Natural killer cell (primary cell): ENCODE results near the gene CCDC15. TPM values are rescaled to one million over a fixed set of nuclear protein-coding genes. Genes with fewer than 3 reads are reported as not detected.

Source experiments
- ATAC-seq, 3 donors: fragments of 150-1000 bp in 2 of 3; fragments of 200-7000 bp in 1 of 3; cut with Tn5 transposase; 1 replicate in 1 of 3; 2 replicates in 2 of 3; pipeline ENCODE4 v1.10.0; 2021; ENCODE audit warnings: mild to moderate bottlenecking in 2 of 3, moderate library complexity in 2 of 3
- DNase-seq, 2 donors: peaks; one replicate each; pipeline versions ENCODE4 v3.0.0 to v3.0.0-alpha.2; 2013 to 2021; ENCODE audit warnings: mixed read lengths in 1 of 2
- H3K27ac ChIP-seq: one replicate; pipeline ENCODE4 v1.5.1; 2013; ENCODE audit warnings: mild to moderate bottlenecking, low read length
- H3K27me3 ChIP-seq: one replicate; pipeline ENCODE4 v1.6.1; 2013; ENCODE audit warnings: low read length; ENCODE audit not compliant: control insufficient read depth, insufficient read depth
- H3K36me3 ChIP-seq: one replicate; pipeline ENCODE4 v1.6.1; 2013; ENCODE audit warnings: low read length; ENCODE audit not compliant: control insufficient read depth, insufficient read depth
- H3K4me1 ChIP-seq: one replicate; pipeline ENCODE4 v1.6.1; 2013; ENCODE audit warnings: low read length; ENCODE audit not compliant: control insufficient read depth, insufficient read depth
- H3K4me3 ChIP-seq: one replicate; pipeline ENCODE4 v1.5.1; 2013; ENCODE audit warnings: low read length
- H3K9me3 ChIP-seq: one replicate; pipeline ENCODE4 v1.6.1; 2013; ENCODE audit warnings: low read length; ENCODE audit not compliant: control insufficient read depth, insufficient read depth
- H3K27ac Mint-ChIP-seq, 2 donors: one replicate each; pipeline ENCODE4 v1.8.0; 2022; ENCODE audit warnings: mild to moderate bottlenecking in 2 of 2, mixed read lengths in 2 of 2, moderate library complexity in 1 of 2
- H3K27me3 Mint-ChIP-seq, 2 donors: one replicate each; pipeline ENCODE4 v1.8.0; 2022; ENCODE audit warnings: low read depth in 2 of 2, mixed read lengths in 2 of 2
- H3K36me3 Mint-ChIP-seq: one replicate; pipeline ENCODE4 v1.8.0; 2022; ENCODE audit warnings: mixed read lengths
- H3K4me1 Mint-ChIP-seq, 2 donors: one replicate each; pipeline ENCODE4 v1.8.0; 2022; ENCODE audit warnings: mixed read lengths in 2 of 2
- H3K4me3 Mint-ChIP-seq: one replicate; pipeline ENCODE4 v1.8.0; 2022; ENCODE audit warnings: mild to moderate bottlenecking, moderate library complexity, mixed read lengths
- H3K9me3 Mint-ChIP-seq, 2 donors: one replicate each; pipeline ENCODE4 v1.8.0; 2022; ENCODE audit warnings: mixed read lengths in 2 of 2
- WGBS: methylation state at CpG from one replicate; pipeline ENCODE4 v1.1.7; 2013; ENCODE audit warnings: missing lambda C conversion rate; ENCODE audit not compliant: insufficient coverage; 5-methylcytosine and 5-hydroxymethylcytosine counted together
- intact Hi-C: fragments of 100-400 bp; cut with micrococcal nuclease; formaldehyde crosslinking; loops from one replicate; pipeline ENCODE4 v1.14.2; 2022
- total RNA-seq, 4 donors: library from RNA; stranded (reverse); fragments of 120-200 nt in 1 of 4; gene quantifications; one replicate each; pipeline versions ENCODE4 v1.2.3 to v1.2.4, GENCODE V29; 2013 to 2022
- TF ChIP-seq, protein P1 (sequence below): fragments of 200-600 bp; IDR thresholded peaks from one replicate; pipeline ENCODE4 v1.8.0; 2022; ENCODE audit warnings: antibody characterized with exemption

The CCDC15 gene
- total RNA-seq, 3 donors from 2014 or later (not counting 1 experiment from before 2014, with no cell fraction given), result 3.8 to 4.7 (median 3.9) TPM

DNA sequence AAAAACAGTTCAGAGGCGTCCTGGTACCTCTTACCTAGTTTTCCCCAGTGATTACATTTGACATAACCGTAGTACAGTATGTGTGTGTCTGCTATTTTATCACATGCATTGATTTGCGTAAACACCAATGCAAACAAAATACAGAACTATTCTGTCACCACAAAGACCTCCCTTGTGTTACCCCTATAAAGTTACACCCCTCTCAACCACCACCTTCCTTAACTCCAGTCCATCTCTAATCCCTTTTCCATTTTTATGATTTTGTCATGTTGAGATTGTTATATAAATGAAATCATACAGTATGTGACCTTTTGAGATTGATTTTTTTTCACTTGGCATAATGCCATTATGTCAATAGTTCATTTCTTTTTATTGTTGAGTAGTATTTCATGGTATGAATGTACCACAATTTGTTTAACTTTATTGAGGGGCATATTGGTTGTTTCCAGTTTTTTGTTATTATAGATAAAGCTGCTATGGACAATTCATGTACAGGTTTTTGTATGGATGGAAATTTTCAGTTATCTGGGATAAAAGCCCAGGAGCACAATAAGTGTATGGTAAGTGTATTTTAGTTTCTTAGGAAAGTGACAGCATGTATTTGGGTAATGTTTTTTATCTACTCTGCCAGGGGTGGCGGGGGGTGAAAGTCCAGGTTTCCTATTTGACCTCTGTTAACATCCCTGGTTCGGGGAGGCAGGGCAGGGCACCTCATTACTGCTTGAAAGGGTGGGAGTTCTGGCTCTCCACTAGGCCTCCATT is 103.1 kb downstream of the CCDC15 start:
- no peaks in the 10 kb centered on the region for H3K36me3 ChIP-seq
- TF ChIP-seq, protein P1, sequence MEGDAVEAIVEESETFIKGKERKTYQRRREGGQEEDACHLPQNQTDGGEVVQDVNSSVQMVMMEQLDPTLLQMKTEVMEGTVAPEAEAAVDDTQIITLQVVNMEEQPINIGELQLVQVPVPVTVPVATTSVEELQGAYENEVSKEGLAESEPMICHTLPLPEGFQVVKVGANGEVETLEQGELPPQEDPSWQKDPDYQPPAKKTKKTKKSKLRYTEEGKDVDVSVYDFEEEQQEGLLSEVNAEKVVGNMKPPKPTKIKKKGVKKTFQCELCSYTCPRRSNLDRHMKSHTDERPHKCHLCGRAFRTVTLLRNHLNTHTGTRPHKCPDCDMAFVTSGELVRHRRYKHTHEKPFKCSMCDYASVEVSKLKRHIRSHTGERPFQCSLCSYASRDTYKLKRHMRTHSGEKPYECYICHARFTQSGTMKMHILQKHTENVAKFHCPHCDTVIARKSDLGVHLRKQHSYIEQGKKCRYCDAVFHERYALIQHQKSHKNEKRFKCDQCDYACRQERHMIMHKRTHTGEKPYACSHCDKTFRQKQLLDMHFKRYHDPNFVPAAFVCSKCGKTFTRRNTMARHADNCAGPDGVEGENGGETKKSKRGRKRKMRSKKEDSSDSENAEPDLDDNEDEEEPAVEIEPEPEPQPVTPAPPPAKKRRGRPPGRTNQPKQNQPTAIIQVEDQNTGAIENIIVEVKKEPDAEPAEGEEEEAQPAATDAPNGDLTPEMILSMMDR, result no peak
- no peaks in the 10 kb centered on the region for H3K27me3 ChIP-seq
- Mint-ChIP-seq H3K9me3 (no peaks in the 10 kb centered on the region), H3K27me3 (no peaks in the 10 kb centered on the region), H3K27ac (no peak overlapping the region), H3K4me3 (no peak overlapping the region), H3K4me1 (peaks cover 0 to under 1% of the 10 kb centered on the region in 2 donors), H3K36me3 (no peaks in the 10 kb centered on the region)
- H3K4me1 ChIP-seq, result no peaks in the 10 kb centered on the region
- intact Hi-C loops, result no loop called here
- H3K4me3 ChIP-seq, result no peak overlapping the region
- 90% methylated on average over 5 of the region's 5 CpGs for WGBS
- DNase-seq (no peak), ATAC-seq (no peak)
- H3K9me3 ChIP-seq, result no peaks in the 10 kb centered on the region
- H3K27ac ChIP-seq, result no peak overlapping the region

DNA sequence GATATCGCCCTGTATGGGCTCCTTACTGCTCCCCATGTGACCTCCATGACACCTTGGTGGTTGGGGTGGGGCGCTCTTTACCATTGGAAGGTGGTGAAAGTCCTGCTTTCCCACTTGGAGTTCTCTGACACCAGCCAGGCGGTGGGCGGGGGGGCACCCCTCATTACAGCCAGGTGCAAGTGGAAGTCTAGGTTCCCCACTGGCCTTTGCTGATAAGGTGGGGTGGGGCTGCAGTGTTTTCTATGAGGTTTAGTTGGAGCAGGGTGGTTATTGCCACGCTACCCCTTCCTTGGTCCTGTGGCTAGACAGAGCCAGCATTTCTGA is 103.7 kb downstream of the CCDC15 start:
- Mint-ChIP-seq H3K36me3 (no peaks in the 10 kb centered on the region), H3K4me1 (peaks cover 0 to 6% of the 10 kb centered on the region in 2 donors), H3K27me3 (peaks cover 0 to 2% of the 10 kb centered on the region in 2 donors), H3K9me3 (no peaks in the 10 kb centered on the region), H3K27ac (no peak overlapping the region), H3K4me3 (no peak overlapping the region)
- Histone ChIP-seq H3K9me3 (no peaks in the 10 kb centered on the region), H3K27me3 (no peaks in the 10 kb centered on the region), H3K27ac (no peak overlapping the region), H3K4me3 (no peak overlapping the region), H3K36me3 (no peaks in the 10 kb centered on the region), H3K4me1 (peaks cover 3% of the 10 kb centered on the region)
- no peak for ATAC-seq
- intact Hi-C loops, result no loop called here
- TF ChIP-seq, protein P1, result no peak
- 98% methylated on average over 5 of the region's 5 CpGs for WGBS
- no peak for DNase-seq

DNA sequence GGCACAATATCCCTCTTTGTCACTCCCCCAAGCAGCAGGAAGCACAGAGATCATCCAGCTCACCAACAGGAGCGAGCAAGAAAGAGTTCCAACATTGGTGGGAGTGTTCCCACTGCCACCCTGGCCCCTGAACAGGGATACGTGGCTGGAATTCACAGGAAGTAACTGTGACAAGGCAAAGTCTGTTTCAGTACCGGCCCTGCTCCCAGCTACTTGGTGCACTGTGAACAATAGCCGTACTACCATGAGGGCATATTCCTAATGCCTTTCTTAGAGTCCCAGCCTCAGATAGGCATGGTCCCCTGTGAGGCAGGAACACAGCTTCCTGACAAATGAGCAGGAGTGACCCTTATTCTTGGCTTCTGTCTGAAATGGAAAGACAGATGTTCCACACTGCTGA is 107.3 kb downstream of the CCDC15 start:
- no peaks in the 10 kb centered on the region for H3K27me3 ChIP-seq
- WGBS, result 83% methylated on average over 4 of the region's 4 CpGs
- H3K9me3 ChIP-seq, result no peaks in the 10 kb centered on the region
- H3K27ac ChIP-seq, result no peak overlapping the region
- no peak for ATAC-seq
- Mint-ChIP-seq H3K9me3 (no peaks in the 10 kb centered on the region), H3K4me3 (no peak overlapping the region), H3K4me1 (peaks cover 0 to 10% of the 10 kb centered on the region in 2 donors), H3K27ac (no peak overlapping the region), H3K27me3 (peaks cover 0 to 5% of the 10 kb centered on the region in 2 donors), H3K36me3 (no peaks in the 10 kb centered on the region)
- no peak for DNase-seq
- H3K4me1 ChIP-seq, result peaks cover 13% of the 10 kb centered on the region
- no peaks in the 10 kb centered on the region for H3K36me3 ChIP-seq
- intact Hi-C loops, result no loop called here
- no peak overlapping the region for H3K4me3 ChIP-seq
- TF ChIP-seq, protein P1, result no peak
